Measurements from ENCODE around the gene DAB2. TPM values are rescaled to one million over a fixed set of nuclear protein-coding genes. Genes with fewer than 3 reads are reported as not detected.

The DAB2 gene
- total and polyA plus RNA-seq, 2 of the 8 experiments (the other 6 are each of a cell fraction or from before 2014, with no cell fraction given) = 2.6 to 4.9 TPM

DNA sequence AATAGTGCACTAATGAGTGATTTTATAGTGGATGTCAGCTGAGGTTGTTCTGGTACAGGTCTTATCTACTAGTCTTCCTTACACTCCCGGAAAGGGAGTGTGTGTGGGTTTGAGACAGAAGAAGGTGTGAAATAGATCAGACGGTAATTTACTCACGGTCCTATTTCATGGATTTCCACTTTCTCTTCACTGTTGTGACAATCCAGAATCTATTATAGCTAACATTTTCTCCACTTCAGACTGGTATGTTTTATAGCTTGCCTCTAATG, 53.5 kb downstream of the DAB2 start (continued):
- TF ChIP-seq, protein P1, sequence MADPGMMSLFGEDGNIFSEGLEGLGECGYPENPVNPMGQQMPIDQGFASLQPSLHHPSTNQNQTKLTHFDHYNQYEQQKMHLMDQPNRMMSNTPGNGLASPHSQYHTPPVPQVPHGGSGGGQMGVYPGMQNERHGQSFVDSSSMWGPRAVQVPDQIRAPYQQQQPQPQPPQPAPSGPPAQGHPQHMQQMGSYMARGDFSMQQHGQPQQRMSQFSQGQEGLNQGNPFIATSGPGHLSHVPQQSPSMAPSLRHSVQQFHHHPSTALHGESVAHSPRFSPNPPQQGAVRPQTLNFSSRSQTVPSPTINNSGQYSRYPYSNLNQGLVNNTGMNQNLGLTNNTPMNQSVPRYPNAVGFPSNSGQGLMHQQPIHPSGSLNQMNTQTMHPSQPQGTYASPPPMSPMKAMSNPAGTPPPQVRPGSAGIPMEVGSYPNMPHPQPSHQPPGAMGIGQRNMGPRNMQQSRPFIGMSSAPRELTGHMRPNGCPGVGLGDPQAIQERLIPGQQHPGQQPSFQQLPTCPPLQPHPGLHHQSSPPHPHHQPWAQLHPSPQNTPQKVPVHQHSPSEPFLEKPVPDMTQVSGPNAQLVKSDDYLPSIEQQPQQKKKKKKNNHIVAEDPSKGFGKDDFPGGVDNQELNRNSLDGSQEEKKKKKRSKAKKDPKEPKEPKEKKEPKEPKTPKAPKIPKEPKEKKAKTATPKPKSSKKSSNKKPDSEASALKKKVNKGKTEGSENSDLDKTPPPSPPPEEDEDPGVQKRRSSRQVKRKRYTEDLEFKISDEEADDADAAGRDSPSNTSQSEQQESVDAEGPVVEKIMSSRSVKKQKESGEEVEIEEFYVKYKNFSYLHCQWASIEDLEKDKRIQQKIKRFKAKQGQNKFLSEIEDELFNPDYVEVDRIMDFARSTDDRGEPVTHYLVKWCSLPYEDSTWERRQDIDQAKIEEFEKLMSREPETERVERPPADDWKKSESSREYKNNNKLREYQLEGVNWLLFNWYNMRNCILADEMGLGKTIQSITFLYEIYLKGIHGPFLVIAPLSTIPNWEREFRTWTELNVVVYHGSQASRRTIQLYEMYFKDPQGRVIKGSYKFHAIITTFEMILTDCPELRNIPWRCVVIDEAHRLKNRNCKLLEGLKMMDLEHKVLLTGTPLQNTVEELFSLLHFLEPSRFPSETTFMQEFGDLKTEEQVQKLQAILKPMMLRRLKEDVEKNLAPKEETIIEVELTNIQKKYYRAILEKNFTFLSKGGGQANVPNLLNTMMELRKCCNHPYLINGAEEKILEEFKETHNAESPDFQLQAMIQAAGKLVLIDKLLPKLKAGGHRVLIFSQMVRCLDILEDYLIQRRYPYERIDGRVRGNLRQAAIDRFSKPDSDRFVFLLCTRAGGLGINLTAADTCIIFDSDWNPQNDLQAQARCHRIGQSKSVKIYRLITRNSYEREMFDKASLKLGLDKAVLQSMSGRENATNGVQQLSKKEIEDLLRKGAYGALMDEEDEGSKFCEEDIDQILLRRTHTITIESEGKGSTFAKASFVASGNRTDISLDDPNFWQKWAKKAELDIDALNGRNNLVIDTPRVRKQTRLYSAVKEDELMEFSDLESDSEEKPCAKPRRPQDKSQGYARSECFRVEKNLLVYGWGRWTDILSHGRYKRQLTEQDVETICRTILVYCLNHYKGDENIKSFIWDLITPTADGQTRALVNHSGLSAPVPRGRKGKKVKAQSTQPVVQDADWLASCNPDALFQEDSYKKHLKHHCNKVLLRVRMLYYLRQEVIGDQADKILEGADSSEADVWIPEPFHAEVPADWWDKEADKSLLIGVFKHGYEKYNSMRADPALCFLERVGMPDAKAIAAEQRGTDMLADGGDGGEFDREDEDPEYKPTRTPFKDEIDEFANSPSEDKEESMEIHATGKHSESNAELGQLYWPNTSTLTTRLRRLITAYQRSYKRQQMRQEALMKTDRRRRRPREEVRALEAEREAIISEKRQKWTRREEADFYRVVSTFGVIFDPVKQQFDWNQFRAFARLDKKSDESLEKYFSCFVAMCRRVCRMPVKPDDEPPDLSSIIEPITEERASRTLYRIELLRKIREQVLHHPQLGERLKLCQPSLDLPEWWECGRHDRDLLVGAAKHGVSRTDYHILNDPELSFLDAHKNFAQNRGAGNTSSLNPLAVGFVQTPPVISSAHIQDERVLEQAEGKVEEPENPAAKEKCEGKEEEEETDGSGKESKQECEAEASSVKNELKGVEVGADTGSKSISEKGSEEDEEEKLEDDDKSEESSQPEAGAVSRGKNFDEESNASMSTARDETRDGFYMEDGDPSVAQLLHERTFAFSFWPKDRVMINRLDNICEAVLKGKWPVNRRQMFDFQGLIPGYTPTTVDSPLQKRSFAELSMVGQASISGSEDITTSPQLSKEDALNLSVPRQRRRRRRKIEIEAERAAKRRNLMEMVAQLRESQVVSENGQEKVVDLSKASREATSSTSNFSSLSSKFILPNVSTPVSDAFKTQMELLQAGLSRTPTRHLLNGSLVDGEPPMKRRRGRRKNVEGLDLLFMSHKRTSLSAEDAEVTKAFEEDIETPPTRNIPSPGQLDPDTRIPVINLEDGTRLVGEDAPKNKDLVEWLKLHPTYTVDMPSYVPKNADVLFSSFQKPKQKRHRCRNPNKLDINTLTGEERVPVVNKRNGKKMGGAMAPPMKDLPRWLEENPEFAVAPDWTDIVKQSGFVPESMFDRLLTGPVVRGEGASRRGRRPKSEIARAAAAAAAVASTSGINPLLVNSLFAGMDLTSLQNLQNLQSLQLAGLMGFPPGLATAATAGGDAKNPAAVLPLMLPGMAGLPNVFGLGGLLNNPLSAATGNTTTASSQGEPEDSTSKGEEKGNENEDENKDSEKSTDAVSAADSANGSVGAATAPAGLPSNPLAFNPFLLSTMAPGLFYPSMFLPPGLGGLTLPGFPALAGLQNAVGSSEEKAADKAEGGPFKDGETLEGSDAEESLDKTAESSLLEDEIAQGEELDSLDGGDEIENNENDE (IDR thresholded peaks at IDR 0.05; ENCODE audit: insufficient replicate concordance, low read length) = no peak
- TF ChIP-seq RNF2 (IDR thresholded peaks at IDR 0.05; ENCODE audit: borderline replicate concordance, low read depth, low read length, missing control alignments, poor library complexity, severe bottlenecking) (no peak), POU5F1 (IDR thresholded peaks at IDR 0.05; ENCODE audit: low read depth, low read length) (no peak), CBX5 (IDR thresholded peaks at IDR 0.05; ENCODE audit: low read depth, low read length) (no peak), SP1 (IDR thresholded peaks at IDR 0.05; ENCODE audit: low read depth, low read length) (no peak), EZH2 (IDR thresholded peaks at IDR 0.05; ENCODE audit: low read depth, low read length, severe bottlenecking) (no peak), CHD1 (IDR thresholded peaks at IDR 0.05; ENCODE audit: low read depth, low read length) (no peak), SIRT6 (IDR thresholded peaks at IDR 0.05; ENCODE audit: low read length) (no peak), BRCA1 (IDR thresholded peaks at IDR 0.05; ENCODE audit: low read depth, low read length) (no peak), NANOG (IDR thresholded peaks at IDR 0.05; ENCODE audit: insufficient read depth, low read depth, low read length, poor library complexity, severe bottlenecking) (no peak), POLR2AphosphoS5 (IDR thresholded peaks at IDR 0.05; ENCODE audit: low read depth, low read length) (no peak)
- TF ChIP-seq, protein P2, sequence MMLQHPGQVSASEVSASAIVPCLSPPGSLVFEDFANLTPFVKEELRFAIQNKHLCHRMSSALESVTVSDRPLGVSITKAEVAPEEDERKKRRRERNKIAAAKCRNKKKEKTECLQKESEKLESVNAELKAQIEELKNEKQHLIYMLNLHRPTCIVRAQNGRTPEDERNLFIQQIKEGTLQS (IDR thresholded peaks at IDR 0.05; ENCODE audit: insufficient read depth, low read depth, low read length) = no peak
